Heart right ventricle (tissue), 16 donors: ENCODE measurements around the gene ERG28. TPM values are rescaled to one million over a fixed set of nuclear protein-coding genes. Genes with fewer than 3 reads are reported as not detected.
A peak's percentile ranks its signal among the peaks of the same experiment; 100 is the strongest.

Experiments used
- ATAC-seq, 8 donors: fragments of 200-7000 bp; cut with Tn5 transposase; one replicate each; pipeline ENCODE4 v1.9.1; 2020; ENCODE audit warnings: mild to moderate bottlenecking in 8 of 8, moderate library complexity in 8 of 8, moderate number of reproducible peaks in 1 of 8
- DNase-seq, 2 donors: peaks; one replicate each; pipeline ENCODE4 v3.0.0-alpha.2; 2020
- H3K27ac ChIP-seq, 10 donors: fragments of 200-600 bp; sonication (generic) in 2 of 10; one replicate each; pipeline versions ENCODE4 v1.5.0 to v1.8.0; 2020 to 2022; ENCODE audit warnings: mild to moderate bottlenecking in 3 of 10
- H3K27me3 ChIP-seq, 7 donors: fragments of 200-600 bp; one replicate each; pipeline ENCODE4 v1.8.0; 2021 to 2022; ENCODE audit warnings: mild to moderate bottlenecking in 2 of 7
- H3K36me3 ChIP-seq, 9 donors: fragments of 200-600 bp; sonication (generic) in 1 of 9; one replicate each; pipeline versions ENCODE4 v1.5.0 to v1.8.0; 2020 to 2022; ENCODE audit warnings: mild to moderate bottlenecking in 2 of 9
- H3K4me1 ChIP-seq, 9 donors: fragments of 200-600 bp; sonication (generic) in 1 of 9; one replicate each; pipeline versions ENCODE4 v1.5.0 to v1.8.0; 2020 to 2022; ENCODE audit warnings: mild to moderate bottlenecking in 4 of 9
- H3K4me3 ChIP-seq, 10 donors: fragments of 200-600 bp; sonication (generic) in 2 of 10; one replicate each; pipeline versions ENCODE4 v1.5.0 to v1.8.0; 2020 to 2022; ENCODE audit warnings: mild to moderate bottlenecking in 7 of 10, moderate library complexity in 2 of 10
- H3K9me3 ChIP-seq, 11 donors: fragments of 200-600 bp in 10 of 11; sonication (generic) in 2 of 11; one replicate each; pipeline versions ENCODE4 v1.5.0 to v1.8.0; 2013 to 2022; ENCODE audit warnings: mild to moderate bottlenecking in 2 of 11, control low read depth in 1 of 11, moderate library complexity in 1 of 11
- WGBS, 2 donors: extraction: QIAGEN DNeasy Blood & Tissue Kit; methylation state at CpG; one replicate each; pipeline ENCODE4 v1.1.7; 2013; ENCODE audit warnings: inconsistent platforms in 1 of 2; 5-methylcytosine and 5-hydroxymethylcytosine counted together
- intact Hi-C, 10 donors: fragments of 100-400 bp; cut with DNase I; formaldehyde crosslinking; loops; one replicate each; pipeline versions ENCODE4 v1.11.1 to v1.14.2; 2022
- polyA plus RNA-seq, 2 donors: library from polyadenylated mRNA; stranded (reverse); fragments of 200-250 nt; gene quantifications; one replicate each; pipeline ENCODE4 v1.2.3, GENCODE V29; 2013
- total RNA-seq, 10 donors: library from RNA; stranded (reverse); fragmentation: NEBNext Ultra II Directional in 3 of 10; extraction: Animal tissue kit (Norgen Biotek cat#: 25700) in 3 of 10; gene quantifications; one replicate each; pipeline versions ENCODE4 v1.2.1 to v1.2.4, GENCODE V29; 2021 to 2023
- TF ChIP-seq, protein P1 (sequence below), 9 donors: fragments of 200-600 bp; sonication (generic) in 2 of 9; IDR thresholded peaks; one replicate each; pipeline versions ENCODE4 v1.5.0 to v1.8.0; 2021 to 2022; ENCODE audit warnings: antibody characterized with exemption in 9 of 9, mild to moderate bottlenecking in 5 of 9, moderate library complexity in 1 of 9
- donor health status: Arrhythmogenic right ventricular cardiomyopathy.
- donor health status: ischemic (EF 13 %, LVEDD 7.1; RV severe dilation, severe dysfunction).
- donor health status: healthy with polysubstance abuse.
- donor health status: DM: no; HTN: yes; CAD: no.
- donor health status: DM: no; HTN: no; CAD: no.
- donor health status: ischemic (EF 25% LVEDD 6.9; RV normal size, moderate dysfunction).
- donor health status: ischemic (EF 25% LVEDD 5.7; RV mildly dilated, moderate dysfunction).
- donor health status: healthy.
- donor health status: DM: yes; HTN: yes; CAD: no.
- donor health status: Ischemic cardiomyopathy.
- donor health status: ischemic (EF 35%, LVEDD 5.7; RV mildly dilated, moderate dysfunction).
- donor health status: nonischemic (EF 11% LVEDD 7.7; RV severe dilation, severe dysfunction).
- donor health status: DM: yes; HTN: yes; CAD: no.
- donor health status: PGD.
- donor health status: ischemic (EF 29% LVEDD 5.4; RV normal size, mild dysfunction).
- donor health status: nonischemic (EF 23%, LVEDD 6.1; RV moderate dilation, normal function).

The ERG28 gene
- total and polyA plus RNA-seq, 12 donors = 6.3 to 14.6 (median 6.9) TPM

DNA sequence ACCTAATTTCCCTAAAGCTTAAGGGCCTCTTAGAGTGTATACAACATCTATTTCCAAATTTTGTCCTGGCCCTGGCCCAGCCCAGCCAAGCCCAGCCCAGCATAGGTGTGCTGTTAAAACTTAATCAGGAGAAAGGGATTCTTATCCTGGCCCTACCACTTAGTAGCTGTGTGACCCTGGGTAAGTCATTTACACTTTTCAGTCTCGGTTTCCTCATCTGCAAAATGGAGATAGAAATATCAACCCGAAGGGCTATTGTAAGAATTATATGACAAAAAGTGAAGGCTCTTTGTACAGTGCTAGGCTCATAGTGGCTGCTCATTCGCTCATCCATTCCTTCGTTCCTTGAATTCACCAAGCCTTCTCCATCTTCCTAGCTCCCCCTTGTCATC lies 442 bp downstream of the ERG28 start:
- ATAC-seq = no peak
- peaks cover 0 to 44% (median 14%) of the 10 kb centered on the region in 9 donors for H3K4me1 ChIP-seq
- TF ChIP-seq, protein P1, sequence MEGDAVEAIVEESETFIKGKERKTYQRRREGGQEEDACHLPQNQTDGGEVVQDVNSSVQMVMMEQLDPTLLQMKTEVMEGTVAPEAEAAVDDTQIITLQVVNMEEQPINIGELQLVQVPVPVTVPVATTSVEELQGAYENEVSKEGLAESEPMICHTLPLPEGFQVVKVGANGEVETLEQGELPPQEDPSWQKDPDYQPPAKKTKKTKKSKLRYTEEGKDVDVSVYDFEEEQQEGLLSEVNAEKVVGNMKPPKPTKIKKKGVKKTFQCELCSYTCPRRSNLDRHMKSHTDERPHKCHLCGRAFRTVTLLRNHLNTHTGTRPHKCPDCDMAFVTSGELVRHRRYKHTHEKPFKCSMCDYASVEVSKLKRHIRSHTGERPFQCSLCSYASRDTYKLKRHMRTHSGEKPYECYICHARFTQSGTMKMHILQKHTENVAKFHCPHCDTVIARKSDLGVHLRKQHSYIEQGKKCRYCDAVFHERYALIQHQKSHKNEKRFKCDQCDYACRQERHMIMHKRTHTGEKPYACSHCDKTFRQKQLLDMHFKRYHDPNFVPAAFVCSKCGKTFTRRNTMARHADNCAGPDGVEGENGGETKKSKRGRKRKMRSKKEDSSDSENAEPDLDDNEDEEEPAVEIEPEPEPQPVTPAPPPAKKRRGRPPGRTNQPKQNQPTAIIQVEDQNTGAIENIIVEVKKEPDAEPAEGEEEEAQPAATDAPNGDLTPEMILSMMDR (IDR thresholded peaks at IDR 0.05) = no peak

DNA sequence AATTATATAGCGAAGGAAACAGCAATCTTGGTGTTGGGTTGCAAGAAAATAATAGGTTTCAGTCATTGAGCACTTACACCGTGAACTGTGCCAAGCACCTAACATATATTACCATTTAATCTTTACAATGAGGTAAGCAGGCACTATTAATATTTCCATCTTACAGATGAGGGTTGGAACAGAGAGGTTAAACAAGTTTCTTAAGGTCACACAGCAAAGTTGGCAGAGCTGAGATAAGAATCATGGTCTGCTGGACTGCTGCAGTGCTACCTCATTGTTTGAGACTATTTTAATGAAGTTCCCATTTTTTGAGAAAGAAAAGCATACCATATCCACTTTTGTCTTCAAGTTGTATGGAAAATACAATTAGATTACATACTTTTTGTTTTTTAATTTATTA lies 1.7 kb downstream of the ERG28 start:
- Histone ChIP-seq H3K27me3 (no peaks in the 10 kb centered on the region), H3K4me3 (no peak overlapping the region), H3K27ac (no peak overlapping the region), H3K9me3 (no peaks in the 10 kb centered on the region), H3K36me3 (peaks cover 0 to 43% (median 4%) of the 10 kb centered on the region in 9 donors), H3K4me1 (peaks cover 0 to 46% (median 14%) of the 10 kb centered on the region in 9 donors)
- intact Hi-C loops = no loop called here
- ATAC-seq (no peak), DNase-seq (no peak)
- TF ChIP-seq, protein P1 (IDR thresholded peaks at IDR 0.05) = no peak
- WGBS, 2 donors = 96 to 98% methylated on average over 2 of the region's 2 CpGs

More for the DNA sequence above, 442 bp downstream of the ERG28 start:
- peak overlapping the region; percentile 7 to 97 (median 89) for H3K4me3 ChIP-seq
- H3K27ac ChIP-seq = peak overlapping the region in 9 of 10 donors; percentile 74 to 93 (median 86)
- WGBS, 2 donors = 21 to 24% methylated on average over 4 of the region's 4 CpGs
- no peak for DNase-seq
- H3K9me3 ChIP-seq = no peaks in the 10 kb centered on the region
- intact Hi-C loops = no loop called here
- peaks cover 0 to 44% (median under 1%) of the 10 kb centered on the region in 9 donors for H3K36me3 ChIP-seq
- no peaks in the 10 kb centered on the region for H3K27me3 ChIP-seq

DNA sequence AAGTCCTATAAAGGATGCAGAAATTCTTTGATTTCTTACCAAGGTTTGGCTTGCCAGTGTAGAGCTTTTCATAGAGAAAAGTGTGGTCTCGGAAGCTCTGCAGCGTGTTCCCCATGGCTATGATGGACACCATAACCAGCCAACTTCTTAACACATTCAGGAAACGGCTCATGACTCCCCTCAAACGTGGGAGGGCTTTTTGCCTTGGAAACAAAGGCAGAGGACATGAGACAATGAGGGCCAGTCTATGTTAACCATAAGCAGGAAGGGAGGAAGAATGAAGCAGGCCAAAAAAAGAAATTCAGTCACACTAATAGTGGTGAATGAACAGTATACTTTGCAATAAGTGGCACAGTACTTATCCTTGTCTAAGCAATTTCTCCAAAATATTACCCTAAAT lies 3.3 kb downstream of the ERG28 start:
- H3K36me3 ChIP-seq = peaks cover 0 to 48% (median 4%) of the 10 kb centered on the region in 9 donors
- no peaks in the 10 kb centered on the region for H3K27me3 ChIP-seq
- DNase-seq (no peak), ATAC-seq (no peak)
- TF ChIP-seq, protein P1 (IDR thresholded peaks at IDR 0.05) = no peak
- peak overlapping the region in 1 of 10 donors; percentile 42 for H3K27ac ChIP-seq
- peaks cover 0 to 41% (median 13%) of the 10 kb centered on the region in 9 donors for H3K4me1 ChIP-seq
- WGBS, 2 donors = 53 to 61% methylated on average over 4 of the region's 4 CpGs
- no peaks in the 10 kb centered on the region for H3K9me3 ChIP-seq
- no peak overlapping the region for H3K4me3 ChIP-seq
- intact Hi-C loops = no loop called here

DNA sequence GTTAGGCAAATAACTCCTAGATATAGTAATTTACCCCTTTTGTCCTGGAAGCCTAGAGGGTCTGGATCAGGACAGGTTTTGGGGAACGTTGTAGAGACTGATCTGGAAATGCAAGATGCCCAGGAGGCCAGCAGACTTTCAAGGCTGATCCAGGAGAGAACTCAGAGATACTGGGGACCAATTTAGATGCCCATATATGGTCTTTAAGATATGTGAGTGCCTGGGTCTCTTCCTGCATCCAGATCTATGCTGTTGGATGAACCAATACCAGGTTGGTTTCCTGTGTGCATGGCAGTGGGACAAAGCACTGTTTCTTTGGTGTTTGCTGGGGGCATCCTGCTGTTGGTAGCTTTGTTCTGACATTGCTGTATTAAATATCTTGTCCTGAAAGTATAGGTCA lies 5.4 kb downstream of the ERG28 start:
- DNase-seq = no peak
- H3K27ac ChIP-seq = no peak overlapping the region
- peaks cover 0 to 29% (median 4%) of the 10 kb centered on the region in 9 donors for H3K4me1 ChIP-seq
- intact Hi-C loops = loop anchor here in 3 of 10 donors (2.0 kb wide), 1 partner anchor 78 kb away; no protein-coding TSS in a partner anchor
- peaks cover 0 to 69% (median 18%) of the 10 kb centered on the region in 9 donors for H3K36me3 ChIP-seq
- WGBS, 2 donors = 0% methylated on average over 1 of the region's 1 CpG
- H3K27me3 ChIP-seq = no peaks in the 10 kb centered on the region
- no peak for ATAC-seq
- H3K9me3 ChIP-seq = no peaks in the 10 kb centered on the region
- TF ChIP-seq, protein P1 (IDR thresholded peaks at IDR 0.05) = no peak
- no peak overlapping the region for H3K4me3 ChIP-seq
